WI38 (cell line): ENCODE results near the gene SLC35E2B.

Source experiments
- H3K4me3 ChIP-seq: 2 replicates; pipeline ENCODE4 v1.5.1; 2011; ENCODE audit warnings: low read depth, mild to moderate bottlenecking, control low read depth, low read length
- TF ChIP-seq, protein P1 (sequence below): IDR thresholded peaks from 2 replicates; pipeline ENCODE4 v1.5.1; 2012; ENCODE audit warnings: low read depth, mild to moderate bottlenecking, control low read depth, low read length

The SLC35E2B gene

GRCh38 chr1:1621173-1622009 lies 71.2 kb downstream of the SLC35E2B start:
- TF ChIP-seq, protein P1, sequence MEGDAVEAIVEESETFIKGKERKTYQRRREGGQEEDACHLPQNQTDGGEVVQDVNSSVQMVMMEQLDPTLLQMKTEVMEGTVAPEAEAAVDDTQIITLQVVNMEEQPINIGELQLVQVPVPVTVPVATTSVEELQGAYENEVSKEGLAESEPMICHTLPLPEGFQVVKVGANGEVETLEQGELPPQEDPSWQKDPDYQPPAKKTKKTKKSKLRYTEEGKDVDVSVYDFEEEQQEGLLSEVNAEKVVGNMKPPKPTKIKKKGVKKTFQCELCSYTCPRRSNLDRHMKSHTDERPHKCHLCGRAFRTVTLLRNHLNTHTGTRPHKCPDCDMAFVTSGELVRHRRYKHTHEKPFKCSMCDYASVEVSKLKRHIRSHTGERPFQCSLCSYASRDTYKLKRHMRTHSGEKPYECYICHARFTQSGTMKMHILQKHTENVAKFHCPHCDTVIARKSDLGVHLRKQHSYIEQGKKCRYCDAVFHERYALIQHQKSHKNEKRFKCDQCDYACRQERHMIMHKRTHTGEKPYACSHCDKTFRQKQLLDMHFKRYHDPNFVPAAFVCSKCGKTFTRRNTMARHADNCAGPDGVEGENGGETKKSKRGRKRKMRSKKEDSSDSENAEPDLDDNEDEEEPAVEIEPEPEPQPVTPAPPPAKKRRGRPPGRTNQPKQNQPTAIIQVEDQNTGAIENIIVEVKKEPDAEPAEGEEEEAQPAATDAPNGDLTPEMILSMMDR, result no peak
- H3K4me3 ChIP-seq, result no peak overlapping the region

DNA sequence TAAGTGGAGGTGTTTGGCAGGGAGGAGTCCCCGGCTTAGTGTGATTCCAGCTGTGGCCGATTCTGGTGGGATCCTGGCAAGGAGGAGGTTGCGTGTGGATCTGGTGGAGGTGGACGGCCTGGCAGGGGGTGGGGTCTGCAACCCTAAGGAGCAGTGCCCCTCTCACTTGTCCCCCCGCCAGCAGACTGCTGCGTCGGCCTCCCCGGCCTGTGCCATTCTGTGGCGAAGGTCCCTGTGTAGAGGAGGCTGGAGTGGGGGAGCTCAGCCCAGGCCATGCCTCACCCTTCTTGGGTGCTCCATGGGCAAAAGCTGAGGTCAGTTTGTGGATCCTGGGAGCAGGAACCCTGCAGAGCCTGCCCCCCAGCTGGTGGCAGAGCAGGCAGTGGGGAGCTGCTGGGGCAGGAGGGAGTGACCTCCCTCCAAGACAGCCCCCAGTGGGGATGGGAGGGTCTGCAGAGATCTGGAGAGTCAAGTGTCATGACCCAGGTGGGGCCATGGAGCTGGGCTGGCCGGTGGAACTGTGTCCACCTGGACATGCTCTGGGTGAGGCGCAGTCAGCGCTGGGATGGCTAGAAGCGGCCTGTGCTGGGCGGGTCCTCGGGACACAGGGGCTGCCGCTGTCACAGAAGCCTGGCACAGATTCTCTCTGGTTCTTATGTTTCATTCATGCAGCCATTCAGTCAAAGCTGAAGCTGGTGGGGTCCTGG lies 72.0 kb downstream of the SLC35E2B start:
- TF ChIP-seq, protein P1, result no peak
- H3K4me3 ChIP-seq, result no peak overlapping the region

- TF ChIP-seq, protein P1, result no peak
- no peak overlapping the region for H3K4me3 ChIP-seq
Measured at GRCh38 chr1:1619917-1620361, 72.7 kb downstream of the SLC35E2B start.

DNA sequence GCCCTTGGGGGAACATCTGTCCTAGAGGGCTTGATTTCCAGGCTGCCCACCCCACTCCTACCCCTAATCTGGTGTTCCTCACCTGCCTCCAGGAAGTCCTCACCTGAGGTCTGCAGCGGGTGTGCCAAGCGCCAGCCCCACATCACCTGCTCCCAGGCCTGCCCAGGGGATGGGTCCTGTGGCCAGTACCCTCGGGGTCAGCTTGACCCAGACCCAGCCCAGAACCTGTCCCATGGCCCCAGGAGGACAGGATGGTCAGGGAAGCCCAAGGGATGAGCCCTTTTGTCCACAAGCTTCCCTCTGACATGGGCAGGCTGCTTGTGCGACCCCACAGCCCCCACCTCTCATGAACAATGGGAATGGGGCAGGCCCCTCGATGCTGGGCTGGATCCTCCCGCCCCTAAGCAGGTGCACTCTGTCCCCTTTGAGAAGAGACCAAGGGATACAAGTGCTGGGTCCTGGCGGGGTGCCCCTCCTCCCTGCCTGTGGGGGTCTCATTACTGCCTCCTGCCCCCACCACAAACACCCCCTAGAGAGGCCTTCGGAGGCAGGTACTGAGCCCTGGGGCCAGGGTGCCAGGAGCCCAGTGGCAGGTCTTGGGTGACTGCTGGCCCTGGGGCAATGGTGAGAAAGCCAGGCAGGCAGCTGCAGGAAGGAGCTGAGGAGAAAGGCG lies 74.1 kb downstream of the SLC35E2B start:
- H3K4me3 ChIP-seq, result no peak overlapping the region
- TF ChIP-seq, protein P1, result no peak

DNA sequence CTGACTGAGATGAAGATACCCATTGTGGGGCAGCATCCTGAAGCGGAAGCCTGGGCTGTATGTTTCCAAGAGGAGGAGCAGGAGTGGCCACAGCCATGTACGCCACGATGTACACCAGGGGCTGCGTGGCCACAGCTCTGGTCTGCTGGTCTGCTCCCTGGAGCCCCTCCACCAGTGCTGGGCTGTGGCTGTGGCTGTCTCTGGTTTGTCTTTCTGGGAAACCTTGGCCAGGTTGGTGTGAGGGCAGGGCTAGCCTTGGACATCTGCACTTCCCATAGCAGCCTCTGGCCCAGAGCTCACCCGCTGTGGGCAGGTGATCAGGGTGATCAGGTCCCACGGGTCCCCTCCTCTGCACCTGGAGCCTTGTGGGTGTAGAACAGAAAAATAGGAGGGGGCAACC lies 74.7 kb downstream of the SLC35E2B start:
- H3K4me3 ChIP-seq, result no peak overlapping the region
- TF ChIP-seq, protein P1, result no peak

DNA sequence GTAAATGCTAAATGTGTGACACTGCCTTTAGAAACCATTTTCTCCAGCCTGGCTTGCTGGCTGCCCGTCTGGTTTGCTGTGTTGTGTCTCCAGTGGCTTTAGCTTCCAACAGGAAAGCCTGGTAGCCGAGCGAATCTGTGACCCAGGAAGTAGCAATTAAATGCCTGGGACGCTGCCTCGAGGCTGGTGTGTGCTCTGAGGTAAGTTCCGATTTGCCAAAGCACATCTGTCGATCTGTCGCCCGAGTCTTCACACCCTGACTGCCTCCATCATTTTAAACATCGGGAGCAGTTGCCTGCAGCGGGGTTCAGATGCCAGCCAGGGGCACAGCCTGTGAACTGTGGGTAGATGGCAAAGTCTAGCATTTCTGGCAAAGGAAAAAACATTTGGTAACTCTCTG lies 75.1 kb downstream of the SLC35E2B start:
- no peak overlapping the region for H3K4me3 ChIP-seq

More for the DNA sequence above, 75.1 kb downstream of the SLC35E2B start:
- TF ChIP-seq, protein P1, result no peak
